ENCODE measurements around the gene RCAN2. TPM values are rescaled to one million over a fixed set of nuclear protein-coding genes. Genes with fewer than 3 reads are reported as not detected.

RCAN2 gene
- total RNA-seq, 1 experiment from 2014 or later = 0.05 TPM

DNA sequence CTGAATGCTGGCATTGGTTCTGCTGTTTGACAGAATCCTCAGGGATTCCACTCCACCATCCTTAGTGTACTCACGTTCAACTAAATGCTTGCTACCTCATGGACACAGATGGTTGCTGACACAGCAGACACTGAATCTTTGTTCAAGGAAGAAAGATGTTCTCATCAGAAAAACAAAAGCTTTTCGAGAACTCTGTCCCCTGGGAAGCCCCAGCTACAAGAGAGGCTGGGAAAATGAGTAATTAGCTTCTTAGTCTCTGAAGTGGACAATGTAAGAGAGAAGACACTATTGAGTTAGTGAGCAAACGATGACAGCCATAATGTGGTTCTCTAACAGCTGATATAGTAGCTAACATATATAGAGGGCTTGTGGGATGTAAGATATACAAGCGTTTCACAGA, 289.5 kb downstream of the RCAN2 start:
- no peaks in the 10 kb centered on the region for H3K4me1 ChIP-seq (ENCODE audit: control insufficient read depth, insufficient read depth, low read length)
- H3K27ac ChIP-seq (ENCODE audit: low read length) = no peak overlapping the region
- no peak overlapping the region for H3K4me3 ChIP-seq (ENCODE audit: low read depth in 2 of 2, low read length in 2 of 2)
- peaks cover 2% of the 10 kb centered on the region for H3K27me3 ChIP-seq (ENCODE audit: control insufficient read depth, insufficient read depth, low read length)
- H3K36me3 ChIP-seq (ENCODE audit: control insufficient read depth, insufficient read depth, low read length) = no peaks in the 10 kb centered on the region; the same call in 1 of the 2 replicates
- ChIA-PET POLR2A (no interaction called here), CTCF (no interaction called here)
- ATAC-seq (no peak), DNase-seq (ENCODE audit: low read depth, low spot score) (no peak)
- no peaks in the 10 kb centered on the region for H3K9me3 ChIP-seq (ENCODE audit: control insufficient read depth, insufficient read depth, low read depth, low read length)
- no peak for TF ChIP-seq TCF7L2 (IDR thresholded peaks at IDR 0.05; ENCODE audit: low read depth, low read length)
- TF ChIP-seq, protein P1, sequence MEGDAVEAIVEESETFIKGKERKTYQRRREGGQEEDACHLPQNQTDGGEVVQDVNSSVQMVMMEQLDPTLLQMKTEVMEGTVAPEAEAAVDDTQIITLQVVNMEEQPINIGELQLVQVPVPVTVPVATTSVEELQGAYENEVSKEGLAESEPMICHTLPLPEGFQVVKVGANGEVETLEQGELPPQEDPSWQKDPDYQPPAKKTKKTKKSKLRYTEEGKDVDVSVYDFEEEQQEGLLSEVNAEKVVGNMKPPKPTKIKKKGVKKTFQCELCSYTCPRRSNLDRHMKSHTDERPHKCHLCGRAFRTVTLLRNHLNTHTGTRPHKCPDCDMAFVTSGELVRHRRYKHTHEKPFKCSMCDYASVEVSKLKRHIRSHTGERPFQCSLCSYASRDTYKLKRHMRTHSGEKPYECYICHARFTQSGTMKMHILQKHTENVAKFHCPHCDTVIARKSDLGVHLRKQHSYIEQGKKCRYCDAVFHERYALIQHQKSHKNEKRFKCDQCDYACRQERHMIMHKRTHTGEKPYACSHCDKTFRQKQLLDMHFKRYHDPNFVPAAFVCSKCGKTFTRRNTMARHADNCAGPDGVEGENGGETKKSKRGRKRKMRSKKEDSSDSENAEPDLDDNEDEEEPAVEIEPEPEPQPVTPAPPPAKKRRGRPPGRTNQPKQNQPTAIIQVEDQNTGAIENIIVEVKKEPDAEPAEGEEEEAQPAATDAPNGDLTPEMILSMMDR (IDR thresholded peaks at IDR 0.05) = no peak
- TF ChIP-seq, protein P2, sequence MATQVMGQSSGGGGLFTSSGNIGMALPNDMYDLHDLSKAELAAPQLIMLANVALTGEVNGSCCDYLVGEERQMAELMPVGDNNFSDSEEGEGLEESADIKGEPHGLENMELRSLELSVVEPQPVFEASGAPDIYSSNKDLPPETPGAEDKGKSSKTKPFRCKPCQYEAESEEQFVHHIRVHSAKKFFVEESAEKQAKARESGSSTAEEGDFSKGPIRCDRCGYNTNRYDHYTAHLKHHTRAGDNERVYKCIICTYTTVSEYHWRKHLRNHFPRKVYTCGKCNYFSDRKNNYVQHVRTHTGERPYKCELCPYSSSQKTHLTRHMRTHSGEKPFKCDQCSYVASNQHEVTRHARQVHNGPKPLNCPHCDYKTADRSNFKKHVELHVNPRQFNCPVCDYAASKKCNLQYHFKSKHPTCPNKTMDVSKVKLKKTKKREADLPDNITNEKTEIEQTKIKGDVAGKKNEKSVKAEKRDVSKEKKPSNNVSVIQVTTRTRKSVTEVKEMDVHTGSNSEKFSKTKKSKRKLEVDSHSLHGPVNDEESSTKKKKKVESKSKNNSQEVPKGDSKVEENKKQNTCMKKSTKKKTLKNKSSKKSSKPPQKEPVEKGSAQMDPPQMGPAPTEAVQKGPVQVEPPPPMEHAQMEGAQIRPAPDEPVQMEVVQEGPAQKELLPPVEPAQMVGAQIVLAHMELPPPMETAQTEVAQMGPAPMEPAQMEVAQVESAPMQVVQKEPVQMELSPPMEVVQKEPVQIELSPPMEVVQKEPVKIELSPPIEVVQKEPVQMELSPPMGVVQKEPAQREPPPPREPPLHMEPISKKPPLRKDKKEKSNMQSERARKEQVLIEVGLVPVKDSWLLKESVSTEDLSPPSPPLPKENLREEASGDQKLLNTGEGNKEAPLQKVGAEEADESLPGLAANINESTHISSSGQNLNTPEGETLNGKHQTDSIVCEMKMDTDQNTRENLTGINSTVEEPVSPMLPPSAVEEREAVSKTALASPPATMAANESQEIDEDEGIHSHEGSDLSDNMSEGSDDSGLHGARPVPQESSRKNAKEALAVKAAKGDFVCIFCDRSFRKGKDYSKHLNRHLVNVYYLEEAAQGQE (IDR thresholded peaks at IDR 0.05; ENCODE audit: insufficient read depth in 1 of 2, low read depth in 2 of 2, low read length in 1 of 2) = no peak
- no peak for TF ChIP-seq POLR2AphosphoS5 (IDR thresholded peaks at IDR 0.05; ENCODE audit: low read depth, low read length)
- TF ChIP-seq SIN3A (IDR thresholded peaks at IDR 0.05; ENCODE audit: borderline replicate concordance, insufficient read depth, low read depth, low read length) = no peak
- no TSS peak for BruUV-seq (replicated peaks)
- intact Hi-C loops (cut with micrococcal nuclease; ENCODE audit: unreplicated experiment) = no loop called here
- in situ Hi-C loops (cut with HindIII; ENCODE audit: low pct_unique_long_range_greater_than_20kb, low sequenced_read_pairs) = no loop called here

DNA sequence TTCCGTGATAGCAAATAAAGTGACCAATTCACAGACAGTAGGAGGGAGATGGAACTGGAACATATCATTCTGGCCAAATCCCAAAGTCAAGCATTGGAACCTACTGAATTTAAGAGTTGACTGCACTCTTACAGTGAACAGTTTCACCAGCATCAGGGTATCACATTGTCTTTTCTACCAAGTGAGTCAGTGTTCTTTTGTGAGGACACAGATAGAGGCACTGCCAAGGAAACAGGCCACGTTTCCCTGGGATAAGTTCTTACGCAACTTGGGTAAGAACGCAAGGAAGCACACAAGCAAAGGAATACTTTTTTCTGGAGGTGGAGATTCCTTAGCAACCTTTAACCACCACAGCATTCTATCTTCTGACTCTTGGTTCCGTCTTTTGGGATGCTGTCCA, 291.9 kb downstream of the RCAN2 start:
- CTCF ChIA-PET = interaction anchor here (0.5 kb wide), 1 partner anchor 55 kb away, joined by 4 read pairs; no protein-coding TSS in a partner anchor
- no TSS peak for BruUV-seq (replicated peaks)
- Histone ChIP-seq H3K9me3 (ENCODE audit: control insufficient read depth, insufficient read depth, low read depth, low read length) (no peaks in the 10 kb centered on the region), H3K36me3 (ENCODE audit: control insufficient read depth, insufficient read depth, low read length) (no peaks in the 10 kb centered on the region; the same call in 1 of the 2 replicates), H3K27ac (ENCODE audit: low read length) (no peak overlapping the region), H3K4me3 (ENCODE audit: low read depth in 2 of 2, low read length in 2 of 2) (no peak overlapping the region), H3K27me3 (ENCODE audit: control insufficient read depth, insufficient read depth, low read length) (peaks cover 2% of the 10 kb centered on the region), H3K4me1 (ENCODE audit: control insufficient read depth, insufficient read depth, low read length) (no peaks in the 10 kb centered on the region)
- ATAC-seq = no peak
- no peak for TF ChIP-seq SIN3A (IDR thresholded peaks at IDR 0.05; ENCODE audit: borderline replicate concordance, insufficient read depth, low read depth, low read length)
- TF ChIP-seq POLR2AphosphoS5 (IDR thresholded peaks at IDR 0.05; ENCODE audit: low read depth, low read length) = no peak
- TF ChIP-seq, protein P1 (IDR thresholded peaks at IDR 0.05) = no peak
- no peak for TF ChIP-seq TCF7L2 (IDR thresholded peaks at IDR 0.05; ENCODE audit: low read depth, low read length)
- TF ChIP-seq, protein P2 (IDR thresholded peaks at IDR 0.05; ENCODE audit: insufficient read depth in 1 of 2, low read depth in 2 of 2, low read length in 1 of 2) = no peak
- POLR2A ChIA-PET = no interaction called here
- in situ Hi-C loops (cut with HindIII; ENCODE audit: low pct_unique_long_range_greater_than_20kb, low sequenced_read_pairs) (no loop called here), intact Hi-C loops (cut with micrococcal nuclease; ENCODE audit: unreplicated experiment) (no loop called here)
- no peak for DNase-seq (ENCODE audit: low read depth, low spot score)
